SK-N-MC (cell line): ENCODE measurements around the gene PRCC.
A peak's percentile ranks its signal among the peaks of the same experiment; 100 is the strongest.

Experiments used
- EZH2 ChIP-seq: fragments of 200-600 bp; sonication (generic); IDR thresholded peaks from one replicate; pipeline ENCODE4 v1.6.1; 2017; ENCODE audit warnings: antibody characterized with exemption
- POLR2AphosphoS5 ChIP-seq: IDR thresholded peaks from 2 replicates; pipeline ENCODE4 v1.6.1; 2012; ENCODE audit warnings: mild to moderate bottlenecking, low read depth, low read length, borderline replicate concordance

DNA sequence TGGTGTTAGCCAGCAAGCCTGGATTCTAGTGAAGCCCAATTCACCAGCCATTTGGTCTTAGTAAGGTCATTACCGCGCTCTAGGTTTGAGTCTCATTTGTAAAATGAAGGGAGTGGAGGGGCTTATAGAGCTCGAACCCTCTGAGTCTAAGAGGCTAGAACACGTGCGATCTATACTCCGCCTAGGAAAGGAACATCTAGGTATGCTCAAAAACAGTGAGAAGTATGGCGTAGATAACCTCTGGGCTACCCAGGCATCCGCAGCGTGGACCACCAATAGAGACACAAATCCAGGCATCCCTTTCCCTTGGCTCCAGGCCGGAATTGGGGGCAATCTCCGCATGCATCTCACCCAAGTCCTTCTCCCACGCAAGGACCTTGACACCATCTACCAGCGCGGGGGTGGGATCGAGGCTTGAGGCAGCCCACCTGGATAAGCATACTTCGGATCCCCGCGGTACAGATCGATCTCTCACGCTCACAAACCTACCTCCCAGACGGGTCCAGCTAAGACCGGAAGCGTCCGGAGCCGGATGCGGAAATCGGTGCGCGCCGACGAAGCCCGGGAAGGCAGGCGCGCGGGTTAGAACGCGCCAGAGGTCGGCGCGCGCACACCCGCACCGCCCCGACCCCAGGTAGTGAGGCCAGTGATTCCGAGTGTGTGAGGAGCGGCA, 39.3 kb upstream of the PRCC start, which contains the start of gene METTL25B:
- TF ChIP-seq EZH2 (no peak), POLR2AphosphoS5 (peak; percentile 69)
